GM23338 (cell line): ENCODE measurements around the gene SLC23A2. TPM values are rescaled to one million over a fixed set of nuclear protein-coding genes. Genes with fewer than 3 reads are reported as not detected.

Experiments used
- ATAC-seq: fragments of 200-7000 bp; cut with Tn5 transposase; 3 replicates; pipeline ENCODE4 v1.9.1; 2020
- DNase-seq: peaks from one replicate; pipeline ENCODE4 v3.0.0-alpha.2; 2015; ENCODE audit warnings: low spot score
- H2AFZ ChIP-seq: fragments of 200-600 bp; sonication (generic); 2 replicates; pipeline ENCODE4 v1.8.0; 2016; ENCODE audit warnings: antibody characterized with exemption, mild to moderate bottlenecking, moderate library complexity
- H3F3A ChIP-seq: fragments of 200-600 bp; sonication (generic); replicated peaks from 2 replicates; pipeline ENCODE4 v1.8.0; 2017; ENCODE audit warnings: antibody characterized with exemption, mixed run types, low read depth
- H3K27ac ChIP-seq: fragments of 200-600 bp; sonication (generic); 2 replicates; pipeline ENCODE4 v1.6.1; 2016; ENCODE audit warnings: low read depth
- H3K27me3 ChIP-seq: fragments of 200-600 bp; sonication (generic); 2 replicates; pipeline ENCODE4 v1.8.0; 2016; ENCODE audit warnings: mild to moderate bottlenecking, mixed run types, moderate library complexity; ENCODE audit not compliant: insufficient read depth
- H3K36me3 ChIP-seq: fragments of 200-600 bp; sonication (generic); 2 replicates; pipeline ENCODE4 v1.8.0; 2016; ENCODE audit warnings: mild to moderate bottlenecking; ENCODE audit not compliant: insufficient read depth
- H3K4me1 ChIP-seq: fragments of 200-600 bp; sonication (generic); 2 replicates; pipeline ENCODE4 v1.8.0; 2016; ENCODE audit warnings: mild to moderate bottlenecking, moderate library complexity; ENCODE audit not compliant: insufficient read depth
- H3K4me2 ChIP-seq: fragments of 200-600 bp; sonication (generic); 2 replicates; pipeline ENCODE4 v1.7.1; 2017; ENCODE audit warnings: mixed run types
- H3K4me3 ChIP-seq: fragments of 200-600 bp; sonication (generic); 2 replicates; pipeline ENCODE4 v1.6.1; 2016; ENCODE audit warnings: mixed run types
- H3K79me2 ChIP-seq: fragments of 200-600 bp; sonication (generic); replicated peaks from 2 replicates; pipeline ENCODE4 v1.8.0; 2017; ENCODE audit warnings: mild to moderate bottlenecking; ENCODE audit not compliant: insufficient read depth
- H3K9me2 ChIP-seq: fragments of 200-600 bp; sonication (generic); 2 replicates; pipeline ENCODE4 v1.8.0; 2017; ENCODE audit not compliant: insufficient read depth
- H4K20me1 ChIP-seq: fragments of 200-600 bp; sonication (generic); replicated peaks from 2 replicates; pipeline ENCODE4 v1.8.0; 2017; ENCODE audit warnings: mild to moderate bottlenecking; ENCODE audit not compliant: insufficient read depth
- H3K27ac Mint-ChIP-seq: 2 replicates; pipeline ENCODE4 v1.8.0; 2020; ENCODE audit warnings: inconsistent platforms, mild to moderate bottlenecking, moderate library complexity, mixed read lengths
- H3K27me3 Mint-ChIP-seq: 3 replicates; pipeline ENCODE4 v1.8.0; 2022; ENCODE audit warnings: low read depth, mild to moderate bottlenecking, moderate library complexity, mixed read lengths, inconsistent platforms; ENCODE audit not compliant: insufficient read depth, poor library complexity
- H3K36me3 Mint-ChIP-seq: 3 replicates; pipeline ENCODE4 v1.8.0; 2021; ENCODE audit warnings: low read depth, mild to moderate bottlenecking, inconsistent platforms, moderate library complexity, mixed read lengths
- H3K4me1 Mint-ChIP-seq: 3 replicates; pipeline ENCODE4 v1.8.0; 2020; ENCODE audit warnings: mild to moderate bottlenecking, inconsistent platforms, mixed read lengths
- H3K4me3 Mint-ChIP-seq: 3 replicates; pipeline ENCODE4 v1.8.0; 2021; ENCODE audit warnings: moderate library complexity, mild to moderate bottlenecking, inconsistent platforms, mixed read lengths
- H3K9me3 Mint-ChIP-seq: 3 replicates; pipeline ENCODE4 v1.8.0; 2020; ENCODE audit warnings: moderate library complexity, mild to moderate bottlenecking, inconsistent platforms, mixed read lengths
- ZNF462 ChIP-seq: fragments of 250-450 bp; sonication (Bioruptor Pico); IDR thresholded peaks from 2 replicates; pipeline ENCODE4 v1.5.0; 2020; ENCODE audit warnings: mild to moderate bottlenecking, moderate library complexity
- polyA plus RNA-seq: library from polyadenylated mRNA; unstranded; fragments of >200 nt; fragmentation: Nextera tagmentation; extraction: Ambion mirVana; gene quantifications from 2 replicates; pipeline ENCODE4 v1.2.1, GENCODE V29; 2016
- total RNA-seq: library from RNA; depleted of rRNA; stranded (reverse); fragments of >200 nt; shearing (Covaris generic); gene quantifications from 2 replicates; pipeline ENCODE4 v1.2.3, GENCODE V29; 2014
- TF ChIP-seq, protein P1 (sequence below): IDR thresholded peaks from one replicate; pipeline ENCODE4 v1.6.1; 2018; ENCODE audit warnings: antibody characterized with exemption; ENCODE audit not compliant: unreplicated experiment

Gene SLC23A2
- total and polyA plus RNA-seq, 2 experiments from 2014 or later, result 4.4 to 20.2 TPM

DNA sequence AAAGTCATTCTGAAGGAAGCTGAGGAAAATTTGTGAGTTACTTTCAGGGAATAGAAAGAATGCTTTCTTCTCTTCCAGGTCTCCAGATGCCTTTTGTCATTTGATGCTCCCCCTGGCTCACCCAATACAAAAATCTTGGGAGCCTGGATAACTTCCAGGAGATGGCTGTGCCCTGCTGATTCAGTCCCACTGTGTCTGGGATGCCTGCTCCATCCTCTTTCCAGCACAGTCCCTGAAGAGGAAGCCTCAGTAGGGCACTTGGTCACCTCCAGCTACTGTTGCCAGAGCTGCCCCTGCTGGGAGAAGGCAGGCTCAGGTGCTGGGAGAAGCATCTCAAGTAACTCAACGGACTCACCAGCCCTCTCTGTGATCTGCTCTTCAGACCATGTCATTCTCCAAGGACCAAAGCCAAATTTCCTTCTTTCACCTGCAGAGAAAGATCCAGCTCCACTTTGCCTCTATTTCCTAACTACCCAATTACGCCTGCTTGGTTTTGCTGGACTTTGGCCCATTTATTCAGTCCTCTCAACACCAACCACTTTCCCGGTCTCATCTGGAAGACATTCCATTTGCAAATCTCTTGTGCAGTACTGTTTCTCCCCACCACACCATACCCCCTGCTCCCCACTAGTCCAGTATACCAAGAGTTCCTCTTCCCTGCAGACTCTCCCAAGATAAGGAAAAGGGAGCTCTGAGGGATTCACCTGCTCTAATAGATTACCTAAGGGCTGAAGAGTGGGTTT, 53.3 kb downstream of the SLC23A2 start:
- no peaks in the 10 kb centered on the region for H3K27me3 Mint-ChIP-seq
- no peaks in the 10 kb centered on the region for H3K36me3 ChIP-seq
- H3K27me3 ChIP-seq, result no peaks in the 10 kb centered on the region
- no peaks in the 10 kb centered on the region for H3F3A ChIP-seq
- peak; percentile 32 for DNase-seq
- H3K27ac Mint-ChIP-seq, result no peak overlapping the region
- no peaks in the 10 kb centered on the region for H3K9me2 ChIP-seq
- 0 out of 2 replicates have a peak overlapping the region, but pooled peaks have one; percentile 19 for H3K27ac ChIP-seq
- no peaks in the 10 kb centered on the region for H3K79me2 ChIP-seq
- H3K4me1 ChIP-seq, result peaks cover 18% of the 10 kb centered on the region
- peak; percentile 54 for ATAC-seq
- no peaks in the 10 kb centered on the region for H3K9me3 Mint-ChIP-seq
- TF ChIP-seq, protein P1, sequence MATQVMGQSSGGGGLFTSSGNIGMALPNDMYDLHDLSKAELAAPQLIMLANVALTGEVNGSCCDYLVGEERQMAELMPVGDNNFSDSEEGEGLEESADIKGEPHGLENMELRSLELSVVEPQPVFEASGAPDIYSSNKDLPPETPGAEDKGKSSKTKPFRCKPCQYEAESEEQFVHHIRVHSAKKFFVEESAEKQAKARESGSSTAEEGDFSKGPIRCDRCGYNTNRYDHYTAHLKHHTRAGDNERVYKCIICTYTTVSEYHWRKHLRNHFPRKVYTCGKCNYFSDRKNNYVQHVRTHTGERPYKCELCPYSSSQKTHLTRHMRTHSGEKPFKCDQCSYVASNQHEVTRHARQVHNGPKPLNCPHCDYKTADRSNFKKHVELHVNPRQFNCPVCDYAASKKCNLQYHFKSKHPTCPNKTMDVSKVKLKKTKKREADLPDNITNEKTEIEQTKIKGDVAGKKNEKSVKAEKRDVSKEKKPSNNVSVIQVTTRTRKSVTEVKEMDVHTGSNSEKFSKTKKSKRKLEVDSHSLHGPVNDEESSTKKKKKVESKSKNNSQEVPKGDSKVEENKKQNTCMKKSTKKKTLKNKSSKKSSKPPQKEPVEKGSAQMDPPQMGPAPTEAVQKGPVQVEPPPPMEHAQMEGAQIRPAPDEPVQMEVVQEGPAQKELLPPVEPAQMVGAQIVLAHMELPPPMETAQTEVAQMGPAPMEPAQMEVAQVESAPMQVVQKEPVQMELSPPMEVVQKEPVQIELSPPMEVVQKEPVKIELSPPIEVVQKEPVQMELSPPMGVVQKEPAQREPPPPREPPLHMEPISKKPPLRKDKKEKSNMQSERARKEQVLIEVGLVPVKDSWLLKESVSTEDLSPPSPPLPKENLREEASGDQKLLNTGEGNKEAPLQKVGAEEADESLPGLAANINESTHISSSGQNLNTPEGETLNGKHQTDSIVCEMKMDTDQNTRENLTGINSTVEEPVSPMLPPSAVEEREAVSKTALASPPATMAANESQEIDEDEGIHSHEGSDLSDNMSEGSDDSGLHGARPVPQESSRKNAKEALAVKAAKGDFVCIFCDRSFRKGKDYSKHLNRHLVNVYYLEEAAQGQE, result no peak
- TF ChIP-seq ZNF462 (CRISPR knock-in tag), result 0 out of 2 replicates have a peak, but pooled peaks have one; percentile 21
- no peak overlapping the region for H3K4me2 ChIP-seq
- peaks cover 23% of the 10 kb centered on the region for H3K4me1 Mint-ChIP-seq
- no peaks in the 10 kb centered on the region for H3K36me3 Mint-ChIP-seq
- no peak overlapping the region for H2AFZ ChIP-seq
- no peak overlapping the region for H3K4me3 ChIP-seq
- peaks cover 4% of the 10 kb centered on the region; the same call in 1 of the 2 replicates for H4K20me1 ChIP-seq
- no peak overlapping the region for H3K4me3 Mint-ChIP-seq
